HG03521 (cell line): Measurements from ENCODE around the gene RNF186.

Experiments
- ATAC-seq: cut with Tn5 transposase; IDR thresholded peaks from one replicate; pipeline ENCODE4 v1.9.1; 2021; ENCODE audit warnings: mild to moderate bottlenecking, moderate library complexity; ENCODE audit not compliant: unreplicated experiment

Gene RNF186

GRCh38 chr1:19768353-19769210 lies 46.5 kb downstream of the RNF186 start:
- ATAC-seq, result no peak

- no peak for ATAC-seq
These were observed 49.5 kb downstream of the RNF186 start for GRCh38 chr1:19765623-19766022.

GRCh38 chr1:19764848-19765247 lies 50.2 kb downstream of the RNF186 start:
- ATAC-seq, result no peak
